NCI-H2227 (cell line): Measurements from ENCODE around the gene HLTF.

Source experiments
- DNase-seq: peaks from one replicate; lab custom pipeline; 2025; ENCODE audit not compliant: unreplicated experiment; lab: John Stamatoyannopoulos, UW

The HLTF gene

DNA sequence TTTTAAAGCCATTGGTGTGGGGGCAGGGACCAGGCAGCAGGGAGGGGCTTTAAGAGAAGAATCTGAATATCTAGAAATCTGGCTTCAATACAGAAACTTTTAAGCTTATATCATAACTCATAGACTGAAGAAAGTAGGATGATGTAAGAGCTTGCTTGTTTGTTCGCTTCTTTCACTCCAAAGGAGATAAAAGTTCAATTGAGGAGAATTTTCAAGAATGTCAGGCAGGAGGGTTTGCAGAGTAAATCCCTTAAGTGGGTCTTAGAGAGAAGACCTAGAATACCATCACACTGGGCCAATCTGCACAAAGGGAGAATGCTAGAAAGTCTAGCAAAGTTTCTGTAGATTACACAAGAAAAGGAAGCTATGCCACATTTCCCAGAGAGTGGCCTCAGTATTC is 4.1 kb upstream of the HLTF start:
- no peak for DNase-seq

DNA sequence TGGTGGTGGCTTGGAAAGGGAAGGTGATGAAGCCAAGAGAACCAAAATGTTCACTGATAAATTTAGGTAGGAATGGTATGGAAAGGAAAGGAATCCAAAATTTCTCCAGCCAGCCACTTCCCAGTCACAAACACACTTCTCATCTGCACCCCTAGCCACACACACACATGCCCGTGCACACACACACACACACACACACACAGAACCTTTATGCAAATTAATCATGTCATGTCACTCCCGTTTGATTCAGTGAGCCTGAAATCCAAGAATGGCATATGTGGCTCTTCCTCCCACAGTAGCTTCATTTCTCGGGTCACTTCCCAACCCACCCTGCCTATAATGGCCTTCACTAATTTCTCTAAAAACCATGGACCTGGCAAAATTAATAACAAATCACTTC is 3.1 kb upstream of the HLTF start:
- DNase-seq, result no peak

DNA sequence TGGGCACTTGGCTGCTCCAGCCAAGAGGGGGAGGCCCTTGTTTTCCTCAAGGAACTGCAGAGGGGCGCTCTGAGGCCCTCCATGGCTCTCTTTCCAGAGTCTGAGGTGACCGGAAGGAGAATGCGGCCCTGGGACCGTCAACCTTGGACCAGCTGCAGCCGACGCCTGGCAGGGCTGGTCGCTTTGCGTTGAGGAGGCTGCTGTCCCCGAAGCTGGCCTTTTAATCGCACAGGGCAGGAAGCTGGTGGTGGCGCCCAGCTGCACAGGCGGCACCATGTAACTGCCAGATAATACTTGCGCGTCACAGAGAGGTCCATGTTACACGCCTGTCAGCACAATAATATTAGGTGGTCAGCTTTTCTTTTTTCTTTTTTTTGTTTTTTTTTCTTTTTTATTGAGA is 875 bp upstream of the HLTF start:
- DNase-seq, result no peak

GRCh38 chr3:149085828-149086231 is 503 bp downstream of the HLTF start:
- DNase-seq, result peak; percentile 37

- DNase-seq, result no peak
These were observed 4.6 kb downstream of the HLTF start for GRCh38 chr3:149081772-149082171.

DNA sequence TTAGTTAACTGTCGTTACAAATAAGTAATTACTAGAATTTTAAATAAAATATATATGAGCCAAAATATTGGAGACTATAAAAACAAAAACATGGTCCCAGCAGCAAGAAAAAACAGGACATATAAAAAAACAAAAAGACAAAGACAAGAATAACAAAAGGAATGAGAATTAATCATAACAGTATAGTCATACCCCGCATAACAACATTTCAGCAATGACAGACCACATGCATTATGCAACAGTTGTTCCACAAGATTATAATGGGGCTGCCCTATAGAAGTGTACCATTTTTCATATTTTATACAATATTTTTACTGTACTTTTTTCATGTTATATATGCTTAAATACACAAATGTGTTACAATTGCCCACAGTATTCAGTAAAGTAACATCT is 5.6 kb downstream of the HLTF start:
- no peak for DNase-seq

DNA sequence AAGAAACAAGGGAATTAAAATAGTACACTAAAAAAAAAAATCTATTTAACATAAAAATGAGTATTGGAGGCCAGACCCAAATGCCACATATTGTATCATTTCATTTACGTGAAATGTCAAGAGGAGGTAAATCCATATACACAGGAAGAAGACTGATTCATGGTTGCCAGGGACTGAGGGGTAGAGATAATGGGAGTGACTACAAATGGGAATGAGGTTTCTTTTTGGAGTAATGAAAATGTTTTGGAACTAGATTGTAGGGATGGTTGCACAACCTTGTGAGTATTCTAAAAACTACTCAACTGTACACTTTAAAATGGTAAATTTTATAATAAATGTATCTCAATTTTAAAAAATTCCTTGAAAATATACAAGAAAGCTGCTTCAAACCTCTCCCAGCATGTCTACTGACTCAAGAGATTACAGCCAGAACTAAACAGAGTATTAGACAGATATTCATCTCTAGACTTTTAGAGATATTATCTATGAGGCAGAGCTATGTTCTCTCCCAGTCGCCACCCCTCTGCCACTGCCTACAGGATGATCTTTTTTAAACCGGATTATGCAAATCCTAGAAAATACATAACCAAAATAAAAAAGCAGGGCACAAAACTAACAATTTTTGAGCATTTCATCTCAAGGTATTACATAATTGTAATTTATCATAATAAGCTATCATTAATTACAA is 6.2 kb downstream of the HLTF start:
- DNase-seq, result no peak

DNA sequence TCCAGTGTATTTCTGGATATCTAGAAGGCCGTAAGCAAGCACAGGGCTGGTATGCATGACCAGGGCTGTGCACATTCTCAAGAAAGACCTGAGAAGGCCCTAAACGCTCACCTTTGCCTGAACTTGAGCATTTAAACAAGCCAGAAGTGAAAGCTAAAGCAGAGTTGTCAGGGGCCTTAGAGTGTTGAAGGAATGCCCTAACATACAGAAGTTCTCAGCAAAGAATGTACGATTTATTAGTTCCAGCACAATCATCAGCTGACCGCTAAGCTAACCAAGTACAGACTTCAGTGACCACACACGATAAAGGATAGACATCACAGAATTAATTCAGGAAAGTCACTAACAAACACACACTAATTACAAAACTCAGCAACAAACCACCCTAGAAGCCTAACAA is 8.7 kb downstream of the HLTF start:
- no peak for DNase-seq

- DNase-seq, result no peak
These were observed 18.4 kb downstream of the HLTF start for GRCh38 chr3:149067883-149068282.

GRCh38 chr3:149061776-149062175 is 24.6 kb downstream of the HLTF start:
- no peak for DNase-seq

DNA sequence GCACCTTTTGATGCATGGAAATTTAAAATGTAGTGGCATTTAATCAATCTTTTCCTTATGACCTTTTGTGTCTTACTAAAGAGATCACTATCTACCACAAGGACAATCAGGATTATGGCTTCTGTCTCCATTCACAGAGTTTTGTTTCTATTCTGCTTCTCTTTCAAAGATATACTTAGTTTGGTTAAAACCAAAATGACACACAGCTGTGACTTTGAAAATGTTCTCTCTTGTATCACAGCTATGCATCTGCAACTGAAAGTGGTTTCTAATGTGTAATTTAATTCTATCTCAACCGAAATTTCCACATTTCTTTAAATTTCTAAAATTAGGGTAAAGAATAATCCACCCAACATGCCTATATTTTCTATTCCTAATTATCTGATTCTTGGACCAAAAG is 27.7 kb downstream of the HLTF start:
- no peak for DNase-seq

GRCh38 chr3:149058198-149058597 is 28.1 kb downstream of the HLTF start:
- no peak for DNase-seq

DNA sequence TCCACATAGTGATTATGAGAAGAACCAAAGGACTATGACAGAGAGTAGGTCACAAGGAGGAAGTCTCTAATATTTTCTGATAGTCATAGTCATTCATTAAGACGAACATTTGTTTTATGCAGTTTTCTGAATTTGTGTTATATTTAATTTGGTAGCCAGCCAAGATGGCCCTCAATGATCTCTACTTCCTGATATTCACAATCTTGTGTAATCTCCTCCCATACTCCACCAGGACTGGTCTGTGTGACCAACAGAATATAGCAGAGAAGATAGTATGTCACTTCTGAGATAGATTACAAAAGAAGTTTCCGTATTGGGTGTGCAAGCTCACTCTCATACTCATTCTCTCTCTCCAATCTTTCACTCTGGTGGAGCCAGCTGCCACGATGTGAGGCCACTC is 30.8 kb downstream of the HLTF start:
- no peak for DNase-seq

DNA sequence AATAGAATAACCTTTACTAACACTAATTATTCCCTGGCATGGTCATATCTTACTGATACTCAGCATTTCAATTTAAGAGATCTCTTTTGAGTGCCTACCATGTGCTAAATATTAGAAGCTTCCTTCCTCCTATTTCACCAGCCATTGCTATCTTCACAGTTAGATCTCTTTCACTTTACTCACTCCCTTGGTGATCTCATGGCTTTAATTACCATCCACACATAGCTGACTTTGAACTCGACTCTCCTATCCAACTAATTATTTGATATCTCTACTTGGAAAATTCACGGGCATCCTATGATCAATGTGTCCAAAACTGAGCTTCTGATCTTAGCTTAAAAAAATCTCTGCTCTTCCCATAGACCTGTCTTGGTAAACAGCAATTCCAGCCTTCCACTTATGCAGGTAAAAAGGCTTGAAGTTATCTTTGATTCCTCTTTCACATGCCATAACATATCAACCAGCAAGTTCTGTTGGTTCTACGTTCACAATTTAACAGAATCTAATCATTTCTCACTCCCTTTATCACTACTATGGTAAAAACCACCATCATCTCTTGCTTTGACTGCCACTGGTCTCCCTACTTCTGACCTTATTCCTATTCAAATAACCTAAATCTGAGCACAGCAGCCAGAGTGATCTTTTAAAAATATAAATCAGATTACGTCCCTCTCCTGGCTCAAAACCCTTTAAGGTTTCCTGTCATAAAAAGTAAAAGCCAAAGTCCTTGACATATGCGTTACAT is 41.8 kb downstream of the HLTF start:
- DNase-seq, result no peak

DNA sequence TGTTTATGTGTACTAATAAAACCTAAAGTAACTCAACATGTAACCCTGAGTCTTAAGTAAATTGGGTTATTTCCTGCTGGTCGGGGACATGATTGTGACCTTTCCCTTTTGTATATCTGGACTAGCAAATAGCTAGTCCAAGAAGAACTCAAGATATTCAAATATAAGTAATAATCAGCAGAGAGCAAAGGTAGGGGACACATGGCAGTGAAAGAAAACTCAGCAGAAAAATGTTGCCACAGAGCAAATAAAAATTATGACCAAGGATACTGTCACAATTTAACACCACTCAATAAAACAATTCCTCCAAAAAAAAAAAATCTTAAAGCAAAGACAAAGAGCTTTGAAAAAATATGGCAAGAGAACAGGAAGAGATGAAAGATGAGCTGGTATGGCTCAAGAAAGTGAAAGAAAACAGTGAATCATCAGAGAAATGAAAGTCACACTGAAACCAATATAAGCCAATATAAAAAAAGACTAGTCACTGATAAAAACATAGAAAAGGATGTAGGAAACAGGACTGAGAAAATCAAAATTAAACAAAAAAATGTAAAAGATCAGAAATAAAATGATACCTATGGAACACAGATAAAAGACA is 43.4 kb downstream of the HLTF start:
- no peak for DNase-seq

- no peak for DNase-seq
These were observed 48.0 kb downstream of the HLTF start for GRCh38 chr3:149038322-149038721.

GRCh38 chr3:149037684-149038083 is 48.6 kb downstream of the HLTF start:
- DNase-seq, result no peak

GRCh38 chr3:149031096-149031495 is 55.2 kb downstream of the HLTF start:
- DNase-seq, result no peak

GRCh38 chr3:149026718-149027117 is 59.6 kb downstream of the HLTF start:
- no peak for DNase-seq

- DNase-seq, result no peak
These were observed 62.4 kb downstream of the HLTF start for GRCh38 chr3:149023951-149024350.

DNA sequence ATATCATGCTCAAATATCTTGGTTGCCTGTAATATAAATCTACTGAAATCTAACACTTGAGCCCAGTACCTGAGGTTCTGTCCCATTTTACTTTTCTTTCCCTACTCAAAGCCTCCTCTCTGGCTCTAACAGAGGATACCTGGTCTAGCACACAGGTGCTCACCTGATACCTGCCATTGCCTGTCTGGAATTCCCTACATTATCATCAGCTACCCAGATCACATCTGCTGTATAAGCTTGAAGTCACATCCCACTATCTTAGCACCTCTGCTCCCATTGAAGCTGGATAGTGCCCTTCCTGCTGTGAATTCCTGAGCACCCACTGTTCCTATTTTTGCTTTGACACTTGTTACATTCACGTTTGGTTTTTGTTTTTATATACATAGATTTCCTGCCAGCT is 64.5 kb downstream of the HLTF start:
- DNase-seq, result no peak

DNA sequence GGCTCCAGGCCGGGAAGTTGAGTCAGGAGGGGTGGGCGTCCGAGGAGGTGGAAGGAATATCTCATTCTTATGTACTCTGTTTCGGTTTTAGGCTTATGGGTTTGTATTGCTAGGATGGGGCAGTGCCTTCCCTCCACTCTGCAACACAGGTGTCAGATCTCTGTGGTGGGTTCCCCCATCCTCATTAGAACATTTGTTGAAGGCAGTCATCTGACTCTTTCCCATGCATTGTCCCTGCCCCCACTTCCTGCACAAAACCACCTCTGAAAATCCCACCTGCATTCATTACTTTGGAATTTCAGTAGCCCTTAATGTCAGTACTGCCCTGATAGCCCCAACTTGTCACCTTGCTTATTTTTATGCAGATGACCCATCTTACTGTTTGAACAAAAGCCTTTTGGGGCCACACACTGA is 65.5 kb downstream of the HLTF start:
- DNase-seq, result no peak
